GM12892 (cell line): ENCODE results near the gene FUZ.

ENCODE experiments used
- POLR2A ChIP-seq: IDR thresholded peaks from 2 replicates; pipeline ENCODE4 v1.6.1; 2011; ENCODE audit warnings: low read depth, low read length, control low read depth
- POLR2AphosphoS5 ChIP-seq: IDR thresholded peaks from 2 replicates; pipeline ENCODE4 v1.6.1; 2011; ENCODE audit warnings: low read depth, low read length, control low read depth
- TAF1 ChIP-seq: IDR thresholded peaks from 2 replicates; pipeline ENCODE4 v1.6.1; 2011; ENCODE audit warnings: low read depth, mild to moderate bottlenecking, control low read depth, low read length, borderline replicate concordance

GRCh38 chr19:49808711-49809159, 4.4 kb downstream of the FUZ start:
- TF ChIP-seq POLR2A (no peak), TAF1 (no peak), POLR2AphosphoS5 (no peak)
